Activated naive CD8-positive, alpha-beta T cell treated with anti-CD3 and anti-CD28 coated beads for 36 hours (primary cell): ENCODE measurements around the gene MMP13. TPM values are rescaled to one million over a fixed set of nuclear protein-coding genes. Genes with fewer than 3 reads are reported as not detected.
"Not testable (repeated sequence)": the region's sequence is repeated elsewhere in the genome, so short reads cannot be mapped to it uniquely, and the experiment has no call there.

Source experiments
- DNase-seq: peaks from one replicate; pipeline ENCODE4 v3.0.0; 2021
- H3K27ac Mint-ChIP-seq: one replicate; pipeline ENCODE4 v1.8.0; 2022; ENCODE audit warnings: mild to moderate bottlenecking, moderate library complexity, mixed read lengths
- H3K27me3 Mint-ChIP-seq: one replicate; pipeline ENCODE4 v1.8.0; 2022; ENCODE audit warnings: mild to moderate bottlenecking, mixed read lengths
- H3K36me3 Mint-ChIP-seq: one replicate; pipeline ENCODE4 v1.8.0; 2021; ENCODE audit warnings: mild to moderate bottlenecking, mixed read lengths
- H3K4me1 Mint-ChIP-seq: one replicate; pipeline ENCODE4 v1.8.0; 2021; ENCODE audit warnings: mixed read lengths
- H3K4me3 Mint-ChIP-seq: one replicate; pipeline ENCODE4 v1.8.0; 2022; ENCODE audit warnings: mild to moderate bottlenecking, moderate library complexity, mixed read lengths
- H3K9me3 Mint-ChIP-seq: one replicate; pipeline ENCODE4 v1.8.0; 2022; ENCODE audit warnings: mixed read lengths
- total RNA-seq, 2 experiments: library from RNA; stranded (reverse); gene quantifications; one replicate each; pipeline ENCODE4 v1.2.3, GENCODE V29; 2021

The MMP13 gene
- not detected for total RNA-seq

DNA sequence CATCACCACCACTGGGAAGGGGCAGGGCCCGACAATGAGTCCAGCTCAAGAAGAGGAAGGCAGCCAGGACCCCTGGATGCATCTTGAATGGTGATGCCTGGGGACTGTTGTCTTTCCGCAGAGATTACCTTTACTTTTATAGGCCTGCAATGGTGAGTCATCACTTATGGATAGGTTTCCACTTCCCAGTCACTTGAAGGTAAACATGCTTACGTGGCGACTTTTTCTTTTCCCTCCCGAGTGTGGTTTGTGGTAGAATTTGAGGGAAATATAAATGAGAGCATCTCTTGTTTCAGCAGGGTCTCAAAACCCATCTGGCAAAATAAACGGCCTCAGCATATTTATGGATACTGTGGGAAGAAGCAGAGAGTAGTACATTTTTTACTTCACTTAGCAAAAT is at the start of gene MMP13:
TSS of gene MMP13 (minus strand) at position 109 of the 400 bp plus-strand sequence. CDS start at position 82, 27 bp downstream.
- H3K9me3 Mint-ChIP-seq = no peaks in the 10 kb centered on the region
- H3K4me1 Mint-ChIP-seq = no peaks in the 10 kb centered on the region
- DNase-seq = no peak
- peaks cover 3% of the 10 kb centered on the region for H3K27me3 Mint-ChIP-seq
- no peak within 1 kb of the TSS for H3K4me3 Mint-ChIP-seq
- H3K27ac Mint-ChIP-seq = no peak within 1 kb of the TSS
- H3K36me3 Mint-ChIP-seq = no peaks in the 10 kb centered on the region

DNA sequence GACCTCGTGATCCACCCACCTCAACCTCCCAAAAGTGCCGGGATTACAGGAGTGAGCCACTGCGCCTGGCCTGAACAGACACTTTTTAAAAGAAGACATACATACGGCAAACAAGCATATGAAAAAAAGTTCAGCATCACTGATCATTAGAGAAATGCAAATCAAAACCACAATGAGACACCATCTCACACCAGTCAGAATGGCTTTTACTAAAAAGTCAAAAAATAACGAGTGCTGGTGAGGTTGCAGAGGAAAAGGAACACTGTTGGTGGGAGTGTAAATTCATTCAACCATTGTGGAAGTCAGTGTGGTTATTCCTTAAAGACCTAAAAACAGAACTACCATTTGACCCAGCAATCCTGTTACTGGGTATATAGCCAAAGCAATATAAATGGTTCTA is 48.7 kb upstream of the MMP13 start:
- DNase-seq, H3K27ac Mint-ChIP-seq, H3K36me3 Mint-ChIP-seq, H3K4me1 Mint-ChIP-seq, H3K9me3 Mint-ChIP-seq, H3K4me3 Mint-ChIP-seq: not testable (repeated sequence)
- H3K27me3 Mint-ChIP-seq = peaks cover 17% of the 10 kb centered on the region

DNA sequence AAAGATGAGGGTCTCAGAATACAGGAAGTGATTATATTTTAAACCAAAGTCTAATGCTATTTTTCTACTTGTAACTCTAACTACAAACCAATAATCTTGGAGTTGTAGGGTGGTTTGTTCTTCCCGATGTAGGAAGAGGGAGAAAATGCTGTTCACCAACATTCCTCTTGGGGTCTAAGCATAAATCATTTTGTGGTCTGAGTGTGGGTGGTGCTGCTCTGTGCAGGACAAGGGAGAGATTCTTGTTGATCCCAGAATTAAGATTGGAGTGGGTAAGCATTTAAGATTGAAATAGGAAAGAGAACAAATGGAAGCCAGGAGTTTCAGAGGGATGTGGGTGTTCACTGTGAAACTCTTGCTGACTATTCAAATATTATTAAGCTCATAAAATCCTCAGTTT is 38.6 kb upstream of the MMP13 start:
- Mint-ChIP-seq H3K9me3 (no peaks in the 10 kb centered on the region), H3K27ac (no peak overlapping the region), H3K27me3 (peaks cover 31% of the 10 kb centered on the region)

DNA sequence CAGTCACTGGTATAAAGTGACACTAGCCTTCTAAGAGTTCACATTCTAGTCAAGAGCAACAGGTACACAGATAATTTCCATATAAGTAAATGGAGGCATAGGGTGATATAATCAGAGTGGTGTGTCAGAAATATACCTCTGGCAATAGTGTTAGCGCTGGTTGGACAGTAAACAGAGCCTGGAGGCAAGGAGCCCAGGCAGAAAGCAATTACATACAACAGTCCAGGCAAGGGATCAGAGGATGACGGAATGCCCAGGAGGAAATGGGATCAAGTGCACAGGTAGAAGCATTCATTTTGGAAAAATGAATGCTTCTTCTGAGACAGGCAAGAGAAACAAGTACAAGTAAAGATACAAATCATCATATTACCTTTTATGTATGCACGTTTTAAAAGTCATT is 36.2 kb upstream of the MMP13 start:
- no peak overlapping the region for H3K27ac Mint-ChIP-seq
- H3K36me3 Mint-ChIP-seq = no peaks in the 10 kb centered on the region
- peaks cover 19% of the 10 kb centered on the region for H3K27me3 Mint-ChIP-seq
- H3K4me1 Mint-ChIP-seq = no peaks in the 10 kb centered on the region
- H3K9me3 Mint-ChIP-seq = no peaks in the 10 kb centered on the region
- DNase-seq = no peak
- H3K4me3 Mint-ChIP-seq = no peak overlapping the region

More for the DNA sequence above, 38.6 kb upstream of the MMP13 start:
- Mint-ChIP-seq H3K4me3 (no peak overlapping the region), H3K36me3 (no peaks in the 10 kb centered on the region), H3K4me1 (no peaks in the 10 kb centered on the region)
- no peak for DNase-seq

DNA sequence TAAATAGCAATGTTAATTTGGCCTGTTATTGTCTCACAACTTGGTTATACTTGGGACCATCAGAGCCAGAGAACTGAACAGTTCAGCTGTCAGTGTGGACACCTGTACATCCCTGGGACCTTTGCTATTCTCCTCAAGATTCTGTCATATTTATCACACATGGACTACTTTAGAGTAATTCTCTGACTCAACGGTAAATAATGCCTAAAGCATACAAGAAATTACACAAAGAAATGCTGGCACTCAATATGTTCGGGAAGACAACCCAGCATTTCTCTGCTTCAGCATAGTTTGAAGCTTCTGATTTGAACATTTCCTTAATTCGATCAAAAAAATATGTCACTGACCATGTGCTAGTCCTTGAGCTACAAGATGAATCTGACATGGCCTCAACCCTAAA is 34.6 kb upstream of the MMP13 start:
- no peak for DNase-seq
- no peaks in the 10 kb centered on the region for H3K4me1 Mint-ChIP-seq
- no peaks in the 10 kb centered on the region for H3K9me3 Mint-ChIP-seq
- H3K36me3 Mint-ChIP-seq = no peaks in the 10 kb centered on the region
- H3K4me3 Mint-ChIP-seq = no peak overlapping the region
- H3K27me3 Mint-ChIP-seq = peaks cover 22% of the 10 kb centered on the region
- no peak overlapping the region for H3K27ac Mint-ChIP-seq

DNA sequence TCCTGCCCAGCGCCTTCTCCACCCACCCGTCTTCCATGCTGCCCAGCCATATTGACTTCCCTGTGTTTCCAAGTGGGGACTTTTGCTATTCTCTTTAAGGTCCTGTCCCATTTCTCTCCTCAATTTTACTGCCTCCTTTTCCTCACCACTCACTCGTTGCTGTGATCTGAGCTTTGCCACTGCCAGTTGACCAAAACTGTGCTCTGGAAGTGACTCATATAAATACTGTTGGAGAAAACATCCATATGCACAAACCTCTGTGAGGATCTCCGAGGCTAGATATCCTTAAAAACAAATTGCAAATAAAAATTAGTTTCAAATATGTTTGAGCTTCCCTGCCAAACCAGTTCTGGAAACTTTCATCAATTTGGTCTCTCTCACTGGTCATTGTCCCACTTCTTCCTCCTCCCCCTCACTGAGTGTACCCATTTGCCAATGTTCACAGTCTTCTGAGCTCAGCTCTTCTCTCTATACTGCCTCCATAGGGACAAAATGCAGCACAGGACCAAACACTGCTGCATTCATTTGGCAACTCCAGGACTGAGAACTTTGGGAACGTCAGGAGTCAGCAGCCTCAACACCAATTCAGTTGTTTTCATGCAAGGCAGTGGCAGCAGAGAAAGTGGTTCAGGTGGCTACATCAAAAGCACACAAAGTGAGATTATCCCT is 34.0 kb upstream of the MMP13 start:
- H3K9me3 Mint-ChIP-seq = no peaks in the 10 kb centered on the region
- H3K27ac Mint-ChIP-seq = no peak overlapping the region
- H3K4me1 Mint-ChIP-seq = no peaks in the 10 kb centered on the region
- peaks cover 22% of the 10 kb centered on the region for H3K27me3 Mint-ChIP-seq
- H3K4me3 Mint-ChIP-seq = no peak overlapping the region
- no peaks in the 10 kb centered on the region for H3K36me3 Mint-ChIP-seq
- no peak for DNase-seq

DNA sequence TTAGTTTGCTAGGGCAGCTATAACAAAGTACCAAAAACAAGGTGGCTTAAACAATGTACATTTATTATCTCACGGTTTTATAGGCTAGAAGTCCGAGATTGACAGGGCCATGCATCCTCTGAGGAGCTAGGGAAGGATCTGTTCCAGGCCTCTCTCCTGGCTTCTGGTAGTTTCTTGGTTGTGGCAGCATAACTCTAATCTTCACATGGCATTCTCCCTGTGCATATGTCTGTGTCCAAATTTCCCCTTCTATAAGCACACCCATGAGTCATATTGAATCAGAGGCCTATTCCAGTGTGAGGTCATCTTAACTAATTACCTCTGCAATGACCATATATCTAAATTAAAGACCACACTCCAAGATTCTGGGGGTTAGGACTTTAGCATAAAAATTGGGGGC is 31.3 kb upstream of the MMP13 start:
- Mint-ChIP-seq H3K27me3 (peaks cover 25% of the 10 kb centered on the region), H3K4me3 (no peak overlapping the region), H3K36me3 (no peaks in the 10 kb centered on the region), H3K27ac (no peak overlapping the region), H3K4me1 (no peaks in the 10 kb centered on the region), H3K9me3 (no peaks in the 10 kb centered on the region)
- no peak for DNase-seq

DNA sequence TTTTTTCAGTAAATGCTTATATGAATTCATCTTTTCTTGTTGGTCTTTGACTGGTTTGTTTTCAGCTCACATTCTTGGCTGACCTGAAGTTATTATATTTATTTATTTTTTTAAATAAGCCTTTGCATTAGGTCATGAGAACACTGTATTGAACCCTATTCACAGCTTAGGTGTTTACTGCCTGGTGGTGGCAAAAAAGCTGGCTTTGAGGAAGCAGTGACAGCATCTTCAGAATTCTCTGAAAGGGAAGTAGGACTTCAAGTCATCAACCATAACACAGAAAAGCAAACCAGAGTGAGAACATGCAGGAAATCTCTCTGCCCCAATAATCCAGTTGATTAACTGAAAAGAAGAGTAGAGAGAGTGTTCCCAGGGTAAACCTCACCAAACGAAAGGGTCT is 30.3 kb upstream of the MMP13 start:
- no peaks in the 10 kb centered on the region for H3K9me3 Mint-ChIP-seq
- no peak overlapping the region for H3K27ac Mint-ChIP-seq
- peaks cover 5% of the 10 kb centered on the region for H3K4me1 Mint-ChIP-seq
- H3K27me3 Mint-ChIP-seq = peaks cover 19% of the 10 kb centered on the region
- no peaks in the 10 kb centered on the region for H3K36me3 Mint-ChIP-seq
- DNase-seq = no peak
- H3K4me3 Mint-ChIP-seq = no peak overlapping the region

DNA sequence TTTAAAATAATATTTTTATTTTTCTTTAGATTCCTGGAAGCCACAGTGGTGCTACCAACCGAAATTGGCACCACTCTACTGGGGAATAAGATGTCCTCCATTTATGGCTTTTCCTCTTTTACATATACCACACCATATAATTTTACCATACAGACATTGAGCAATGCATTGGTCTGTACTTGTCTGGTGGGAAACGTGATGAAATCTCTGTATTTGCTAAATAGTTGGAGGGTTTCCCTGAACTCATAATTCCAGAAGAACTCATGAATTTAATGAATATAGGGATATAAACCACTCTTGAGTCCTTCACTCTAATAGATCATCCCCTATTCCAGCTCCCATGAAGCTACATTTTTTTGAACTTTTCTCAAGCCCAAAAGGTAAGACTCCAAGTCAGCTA is 28.0 kb upstream of the MMP13 start:
- H3K4me3 Mint-ChIP-seq = no peak overlapping the region
- peaks cover 17% of the 10 kb centered on the region for H3K27me3 Mint-ChIP-seq
- no peak for DNase-seq
- H3K4me1 Mint-ChIP-seq = peaks cover 5% of the 10 kb centered on the region
- no peaks in the 10 kb centered on the region for H3K36me3 Mint-ChIP-seq
- H3K27ac Mint-ChIP-seq = no peak overlapping the region
- no peaks in the 10 kb centered on the region for H3K9me3 Mint-ChIP-seq

DNA sequence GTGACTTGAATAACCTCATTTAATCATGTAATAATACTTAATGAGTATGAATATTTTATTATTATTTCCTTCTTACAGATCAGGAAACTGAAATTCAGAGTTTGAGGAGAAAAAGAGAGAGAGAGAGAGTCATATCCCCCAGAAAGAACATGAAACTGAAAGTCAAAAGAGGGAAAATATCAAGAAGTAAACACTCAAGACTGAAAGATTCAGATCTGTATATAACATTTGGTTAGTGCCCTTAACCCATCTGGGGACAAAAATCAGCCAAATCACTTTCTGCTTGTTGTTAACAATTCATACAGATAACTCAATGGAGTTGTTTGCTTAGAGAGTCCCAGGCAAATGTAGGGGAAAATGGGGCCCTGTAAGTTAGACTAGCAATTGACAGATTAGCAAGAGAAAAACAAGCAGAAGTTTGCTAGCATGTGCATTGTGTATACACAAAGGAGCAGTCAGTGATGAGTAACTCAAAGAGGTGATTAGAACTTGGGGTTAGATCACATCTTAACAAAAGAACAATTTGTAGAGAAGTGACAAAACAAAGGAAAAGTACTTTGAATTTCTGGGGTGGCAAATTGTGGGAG is 25.9 kb upstream of the MMP13 start:
- H3K36me3 Mint-ChIP-seq = no peaks in the 10 kb centered on the region
- H3K27ac Mint-ChIP-seq = peak overlapping the region; percentile 39
- H3K27me3 Mint-ChIP-seq = peaks cover 17% of the 10 kb centered on the region
- no peaks in the 10 kb centered on the region for H3K9me3 Mint-ChIP-seq
- DNase-seq = no peak
- H3K4me3 Mint-ChIP-seq = no peak overlapping the region
- H3K4me1 Mint-ChIP-seq = peaks cover 5% of the 10 kb centered on the region

DNA sequence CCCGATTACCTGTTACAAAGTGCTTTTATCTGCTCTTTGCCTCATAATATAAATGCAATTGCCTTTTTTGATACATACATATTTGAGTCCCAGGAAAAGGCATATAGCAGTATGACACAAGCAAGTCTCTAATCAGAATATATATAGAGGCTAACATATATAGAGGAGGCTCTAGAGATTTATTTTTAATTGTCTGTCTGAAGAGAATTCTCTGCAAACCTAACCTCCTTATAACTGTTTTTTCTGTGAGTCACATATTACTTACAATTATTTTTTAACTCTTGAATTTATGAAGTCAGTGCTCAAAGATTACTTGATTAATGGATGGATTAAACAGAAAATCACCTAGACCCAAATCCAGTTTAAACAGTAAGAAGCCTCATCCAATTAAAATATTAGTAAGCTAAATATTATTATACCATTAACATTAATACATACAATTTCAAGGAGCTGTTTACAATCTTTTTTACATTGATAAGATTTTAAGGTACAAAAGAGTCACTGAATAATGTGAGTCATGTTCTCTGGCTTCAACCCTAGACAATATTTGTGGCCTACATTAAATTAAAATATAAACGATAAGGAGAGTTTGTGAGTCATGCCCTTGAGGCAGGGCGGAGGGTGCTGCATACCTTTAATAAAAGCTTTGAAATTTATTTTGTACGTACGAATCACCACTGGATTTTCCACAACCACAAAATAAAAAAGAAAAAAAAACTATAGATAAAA is 19.2 kb upstream of the MMP13 start:
- no peak overlapping the region for H3K27ac Mint-ChIP-seq
- no peaks in the 10 kb centered on the region for H3K9me3 Mint-ChIP-seq
- no peak overlapping the region for H3K4me3 Mint-ChIP-seq
- H3K36me3 Mint-ChIP-seq = no peaks in the 10 kb centered on the region
- no peak for DNase-seq
- no peaks in the 10 kb centered on the region for H3K4me1 Mint-ChIP-seq
- H3K27me3 Mint-ChIP-seq = peaks cover 31% of the 10 kb centered on the region

DNA sequence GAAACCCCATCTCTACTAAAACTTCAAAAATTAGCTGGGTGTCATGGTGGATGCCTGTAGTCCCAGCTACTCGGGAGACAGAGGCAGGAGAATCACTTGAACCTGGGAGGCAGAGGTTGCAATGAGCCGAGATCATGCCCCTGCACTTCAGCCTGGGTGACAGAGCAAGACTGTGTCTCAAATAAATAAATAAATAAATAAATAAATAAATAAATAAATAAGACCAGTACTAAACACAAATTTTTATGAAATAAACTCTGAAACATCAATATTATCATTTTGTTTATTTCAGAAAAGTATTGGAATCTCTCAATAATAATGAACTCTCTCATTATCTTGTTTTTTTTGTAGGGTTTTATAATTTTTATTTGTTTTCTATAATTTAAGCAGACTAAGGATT is 18.2 kb upstream of the MMP13 start:
- H3K27me3 Mint-ChIP-seq = peaks cover 32% of the 10 kb centered on the region
- not testable (repeated sequence) for H3K9me3 Mint-ChIP-seq, H3K27ac Mint-ChIP-seq, H3K36me3 Mint-ChIP-seq, H3K4me1 Mint-ChIP-seq, H3K4me3 Mint-ChIP-seq, DNase-seq

DNA sequence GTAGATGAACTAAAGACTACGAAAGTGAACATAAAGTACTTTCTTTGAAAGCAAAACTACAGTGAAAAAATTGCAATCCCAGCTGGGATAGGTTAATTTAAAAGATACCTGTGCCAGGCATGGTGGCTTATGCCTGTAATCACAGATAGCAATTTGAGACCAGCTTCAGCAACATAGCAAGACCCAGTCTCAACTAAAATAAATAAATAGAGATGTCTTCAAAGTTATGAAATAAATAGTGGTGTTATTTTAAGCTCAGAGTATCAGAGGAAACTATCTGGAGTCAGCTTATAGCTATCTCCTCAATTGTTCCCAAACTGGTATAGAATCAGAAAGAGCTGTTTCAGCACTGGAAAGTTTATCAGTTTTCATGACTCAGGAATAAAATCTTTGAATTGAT is 17.3 kb upstream of the MMP13 start:
- Mint-ChIP-seq H3K27ac (no peak overlapping the region), H3K9me3 (no peaks in the 10 kb centered on the region), H3K4me3 (no peak overlapping the region), H3K4me1 (no peaks in the 10 kb centered on the region), H3K36me3 (no peaks in the 10 kb centered on the region), H3K27me3 (peaks cover 34% of the 10 kb centered on the region)
- no peak for DNase-seq

DNA sequence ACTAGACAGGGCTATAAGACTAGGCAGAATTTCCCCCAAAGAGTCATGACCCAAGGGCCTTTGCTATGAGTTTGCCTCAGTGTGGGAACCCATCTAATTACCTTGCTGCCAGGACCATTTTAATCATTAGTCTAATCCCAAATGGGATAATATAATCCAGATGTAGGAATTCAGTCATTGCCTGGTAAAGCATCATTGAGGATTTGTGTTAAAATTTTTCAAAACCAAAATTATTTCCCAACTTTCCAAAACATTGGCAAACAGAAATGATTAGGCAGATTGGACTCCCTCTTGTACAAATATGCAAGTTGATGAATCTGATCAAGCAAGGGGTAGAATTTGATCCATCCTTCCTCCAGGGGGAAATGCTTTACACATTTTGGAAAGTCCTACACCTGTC is 16.2 kb upstream of the MMP13 start:
- H3K36me3 Mint-ChIP-seq = no peaks in the 10 kb centered on the region
- no peaks in the 10 kb centered on the region for H3K9me3 Mint-ChIP-seq
- H3K27ac Mint-ChIP-seq = no peak overlapping the region
- H3K4me3 Mint-ChIP-seq = no peak overlapping the region
- no peaks in the 10 kb centered on the region for H3K4me1 Mint-ChIP-seq
- peaks cover 34% of the 10 kb centered on the region for H3K27me3 Mint-ChIP-seq
- DNase-seq = no peak

DNA sequence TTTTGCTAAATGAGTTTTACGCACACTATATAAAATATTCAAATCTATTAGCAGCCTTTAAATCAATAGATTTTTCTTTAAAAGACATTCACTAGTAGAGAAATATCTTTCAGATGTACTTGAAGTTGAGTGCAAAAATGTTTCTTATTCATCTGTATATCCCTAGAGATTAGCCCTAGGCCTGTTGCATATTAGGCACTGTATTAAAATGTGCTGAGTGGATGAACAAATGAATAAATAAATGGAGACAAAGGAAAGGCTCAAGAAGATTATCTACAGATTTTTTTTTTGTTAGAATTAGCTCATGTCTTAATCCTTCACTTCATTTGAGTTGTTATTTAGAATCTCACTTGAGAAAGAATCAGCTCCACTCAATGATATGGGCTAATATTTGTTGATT is 12.0 kb upstream of the MMP13 start:
- Mint-ChIP-seq H3K27ac (no peak overlapping the region), H3K4me3 (no peak overlapping the region), H3K4me1 (no peaks in the 10 kb centered on the region), H3K36me3 (no peaks in the 10 kb centered on the region), H3K27me3 (peaks cover 31% of the 10 kb centered on the region), H3K9me3 (no peaks in the 10 kb centered on the region)
- no peak for DNase-seq

DNA sequence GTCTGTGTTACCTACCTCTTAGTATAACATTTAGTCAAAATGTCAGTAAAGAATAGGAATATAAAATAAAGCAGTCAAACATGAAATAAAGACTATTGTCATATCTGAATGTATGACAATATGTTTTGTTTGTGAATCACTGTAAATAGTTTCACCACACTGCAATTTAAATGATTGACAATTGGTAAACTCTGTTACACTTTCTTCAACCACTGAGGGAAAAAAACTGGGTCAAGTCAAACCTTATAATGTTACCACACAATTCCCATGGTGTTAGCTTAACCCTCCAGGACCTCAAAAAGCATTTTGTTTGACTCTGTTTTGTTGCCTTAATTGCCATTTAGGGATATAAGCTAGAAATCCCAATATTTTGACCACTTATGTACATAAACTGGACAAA is 10.5 kb upstream of the MMP13 start:
- no peaks in the 10 kb centered on the region for H3K36me3 Mint-ChIP-seq
- H3K27ac Mint-ChIP-seq = no peak overlapping the region
- H3K27me3 Mint-ChIP-seq = peaks cover 18% of the 10 kb centered on the region
- no peak for DNase-seq
- H3K4me3 Mint-ChIP-seq = no peak overlapping the region
- H3K9me3 Mint-ChIP-seq = no peaks in the 10 kb centered on the region
- H3K4me1 Mint-ChIP-seq = no peaks in the 10 kb centered on the region
